Neural cell (in vitro differentiated cells): ENCODE data around the gene PARP16.

Experiments used
- EP300 ChIP-seq: fragments of 450-650 bp; conservative IDR thresholded peaks from 2 replicates; pipeline ENCODE4 v1.6.1; 2014; ENCODE audit warnings: antibody characterized with exemption, mild to moderate bottlenecking, moderate library complexity; ENCODE audit not compliant: poor library complexity, severe bottlenecking
- EZH2 ChIP-seq: fragments of 200-600, 300-800 bp; shearing (Covaris generic), sonication (generic); IDR thresholded peaks from 2 replicates; pipeline ENCODE4 v1.6.1; 2014; ENCODE audit warnings: antibody characterized with exemption, low read length, borderline replicate concordance, mild to moderate bottlenecking; ENCODE audit not compliant: insufficient read depth, poor library complexity, severe bottlenecking
- MXI1 ChIP-seq: fragments of 450-650 bp; conservative IDR thresholded peaks from 2 replicates; pipeline ENCODE4 v1.6.1; 2014; ENCODE audit warnings: antibody characterized with exemption, mild to moderate bottlenecking; ENCODE audit not compliant: poor library complexity, severe bottlenecking
- POLR2AphosphoS5 ChIP-seq: IDR thresholded peaks from 2 replicates; pipeline ENCODE4 v1.6.1; 2012
- RAD21 ChIP-seq: fragments of 450-650 bp; conservative IDR thresholded peaks from 2 replicates; pipeline ENCODE4 v1.6.1; 2014; ENCODE audit warnings: antibody characterized with exemption, mild to moderate bottlenecking, moderate library complexity
- TAF1 ChIP-seq: IDR thresholded peaks from 2 replicates; pipeline ENCODE4 v1.6.1; 2012; ENCODE audit warnings: low read depth
- TF ChIP-seq, protein P1 (sequence below): fragments of 450-650 bp; IDR thresholded peaks from 2 replicates; pipeline ENCODE4 v1.5.1; 2014; ENCODE audit warnings: antibody characterized with exemption, mild to moderate bottlenecking, moderate library complexity; ENCODE audit not compliant: poor library complexity, severe bottlenecking
- TF ChIP-seq, protein P2 (sequence below): IDR thresholded peaks from 2 replicates; pipeline ENCODE4 v1.6.1; 2012; ENCODE audit warnings: borderline replicate concordance

DNA sequence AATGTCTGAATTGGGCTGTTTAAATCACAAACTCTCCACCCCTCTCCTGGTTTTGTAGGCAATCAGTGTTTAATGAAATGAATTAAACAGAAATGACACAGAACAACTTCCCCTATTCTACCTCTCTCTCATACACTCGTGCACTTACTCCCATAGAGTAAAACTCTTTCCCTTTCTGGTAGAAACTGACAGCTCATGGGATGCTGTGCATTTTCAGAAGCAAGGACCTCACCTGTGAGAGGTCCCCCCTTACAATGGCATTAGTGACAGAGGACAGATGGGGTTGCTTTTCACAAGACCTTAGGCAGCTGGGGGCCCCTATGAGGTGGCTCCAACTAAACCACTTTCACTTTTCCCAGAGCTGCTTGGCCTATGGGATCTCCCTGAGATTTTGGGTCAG is 31.9 kb downstream of the PARP16 start:
- TF ChIP-seq RAD21 (no peak), TAF1 (no peak), POLR2AphosphoS5 (no peak), MXI1 (no peak), EP300 (no peak), EZH2 (no peak)
- TF ChIP-seq, protein P1, sequence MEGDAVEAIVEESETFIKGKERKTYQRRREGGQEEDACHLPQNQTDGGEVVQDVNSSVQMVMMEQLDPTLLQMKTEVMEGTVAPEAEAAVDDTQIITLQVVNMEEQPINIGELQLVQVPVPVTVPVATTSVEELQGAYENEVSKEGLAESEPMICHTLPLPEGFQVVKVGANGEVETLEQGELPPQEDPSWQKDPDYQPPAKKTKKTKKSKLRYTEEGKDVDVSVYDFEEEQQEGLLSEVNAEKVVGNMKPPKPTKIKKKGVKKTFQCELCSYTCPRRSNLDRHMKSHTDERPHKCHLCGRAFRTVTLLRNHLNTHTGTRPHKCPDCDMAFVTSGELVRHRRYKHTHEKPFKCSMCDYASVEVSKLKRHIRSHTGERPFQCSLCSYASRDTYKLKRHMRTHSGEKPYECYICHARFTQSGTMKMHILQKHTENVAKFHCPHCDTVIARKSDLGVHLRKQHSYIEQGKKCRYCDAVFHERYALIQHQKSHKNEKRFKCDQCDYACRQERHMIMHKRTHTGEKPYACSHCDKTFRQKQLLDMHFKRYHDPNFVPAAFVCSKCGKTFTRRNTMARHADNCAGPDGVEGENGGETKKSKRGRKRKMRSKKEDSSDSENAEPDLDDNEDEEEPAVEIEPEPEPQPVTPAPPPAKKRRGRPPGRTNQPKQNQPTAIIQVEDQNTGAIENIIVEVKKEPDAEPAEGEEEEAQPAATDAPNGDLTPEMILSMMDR: no peak
- TF ChIP-seq, protein P2, sequence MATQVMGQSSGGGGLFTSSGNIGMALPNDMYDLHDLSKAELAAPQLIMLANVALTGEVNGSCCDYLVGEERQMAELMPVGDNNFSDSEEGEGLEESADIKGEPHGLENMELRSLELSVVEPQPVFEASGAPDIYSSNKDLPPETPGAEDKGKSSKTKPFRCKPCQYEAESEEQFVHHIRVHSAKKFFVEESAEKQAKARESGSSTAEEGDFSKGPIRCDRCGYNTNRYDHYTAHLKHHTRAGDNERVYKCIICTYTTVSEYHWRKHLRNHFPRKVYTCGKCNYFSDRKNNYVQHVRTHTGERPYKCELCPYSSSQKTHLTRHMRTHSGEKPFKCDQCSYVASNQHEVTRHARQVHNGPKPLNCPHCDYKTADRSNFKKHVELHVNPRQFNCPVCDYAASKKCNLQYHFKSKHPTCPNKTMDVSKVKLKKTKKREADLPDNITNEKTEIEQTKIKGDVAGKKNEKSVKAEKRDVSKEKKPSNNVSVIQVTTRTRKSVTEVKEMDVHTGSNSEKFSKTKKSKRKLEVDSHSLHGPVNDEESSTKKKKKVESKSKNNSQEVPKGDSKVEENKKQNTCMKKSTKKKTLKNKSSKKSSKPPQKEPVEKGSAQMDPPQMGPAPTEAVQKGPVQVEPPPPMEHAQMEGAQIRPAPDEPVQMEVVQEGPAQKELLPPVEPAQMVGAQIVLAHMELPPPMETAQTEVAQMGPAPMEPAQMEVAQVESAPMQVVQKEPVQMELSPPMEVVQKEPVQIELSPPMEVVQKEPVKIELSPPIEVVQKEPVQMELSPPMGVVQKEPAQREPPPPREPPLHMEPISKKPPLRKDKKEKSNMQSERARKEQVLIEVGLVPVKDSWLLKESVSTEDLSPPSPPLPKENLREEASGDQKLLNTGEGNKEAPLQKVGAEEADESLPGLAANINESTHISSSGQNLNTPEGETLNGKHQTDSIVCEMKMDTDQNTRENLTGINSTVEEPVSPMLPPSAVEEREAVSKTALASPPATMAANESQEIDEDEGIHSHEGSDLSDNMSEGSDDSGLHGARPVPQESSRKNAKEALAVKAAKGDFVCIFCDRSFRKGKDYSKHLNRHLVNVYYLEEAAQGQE: no peak
